Stomach (tissue), 9 donors: Measurements from ENCODE around the gene CBLN4. TPM values are rescaled to one million over a fixed set of nuclear protein-coding genes. Genes with fewer than 3 reads are reported as not detected.

Source experiments
- DNase-seq, 2 donors: peaks; one replicate each; pipeline versions ENCODE4 v3.0.0 to v3.0.0-alpha.2; 2013 to 2019
- H3K27ac ChIP-seq, 5 donors: fragments of 200-600 bp in 4 of 5; sonication (generic) in 4 of 5; one replicate each; pipeline ENCODE4 v1.5.1; 2013 to 2019; ENCODE audit warnings: mild to moderate bottlenecking in 1 of 5, moderate library complexity in 1 of 5
- H3K27me3 ChIP-seq, 3 donors: fragments of 200-600 bp; sonication (generic); one replicate each; pipeline ENCODE4 v1.5.1; 2017 to 2019; ENCODE audit warnings: mixed run types in 1 of 3
- H3K36me3 ChIP-seq, 4 donors: fragments of 200-600 bp; sonication (generic); 1 replicate in 3 of 4; 2 replicates in 1 of 4; pipeline ENCODE4 v1.5.1; 2016 to 2019
- H3K4me1 ChIP-seq, 4 donors: fragments of 200-600 bp; sonication (generic); one replicate each; pipeline ENCODE4 v1.5.1; 2016 to 2019
- H3K4me3 ChIP-seq, 4 donors: fragments of 200-600 bp; sonication (generic) in 3 of 4; one replicate each; pipeline ENCODE4 v1.5.1; 2016 to 2019; ENCODE audit warnings: mild to moderate bottlenecking in 1 of 4
- H3K9me3 ChIP-seq, 4 donors: fragments of 200-600 bp; sonication (generic); one replicate each; pipeline ENCODE4 v1.5.1; 2016 to 2019
- CTCF ChIP-seq, 7 experiments: fragments of 450-650 bp in 4 of 7; fragments of 200-600 bp in 3 of 7; sonication (generic) in 3 of 7; IDR thresholded peaks; one replicate each; pipeline ENCODE4 v1.5.1; 2016 to 2019; ENCODE audit warnings: antibody characterized with exemption in 7 of 7, control low read depth in 2 of 7, mild to moderate bottlenecking in 1 of 7
- EP300 ChIP-seq: sonication (generic); formaldehyde crosslinking; IDR thresholded peaks from one replicate; pipeline ENCODE4 v1.6.1; 2017; ENCODE audit warnings: antibody characterized with exemption
- POLR2A ChIP-seq, 4 donors: fragments of 450-650 bp; IDR thresholded peaks; one replicate each; pipeline ENCODE4 v1.6.1; 2016; ENCODE audit warnings: antibody characterized with exemption in 4 of 4, control low read depth in 2 of 4, mild to moderate bottlenecking in 1 of 4, moderate library complexity in 1 of 4
- POLR2AphosphoS5 ChIP-seq, 3 donors: sonication (generic); formaldehyde crosslinking; IDR thresholded peaks; one replicate each; pipeline ENCODE4 v1.6.1; 2016; ENCODE audit warnings: antibody characterized with exemption in 3 of 3
- WGBS, 5 donors: extraction: QIAGEN DNeasy Blood & Tissue Kit in 3 of 5; methylation state at CpG; one replicate each; pipeline versions ENCODE4 v1.1.5 to v1.1.7; 2013 to 2018; 5-methylcytosine and 5-hydroxymethylcytosine counted together
- intact Hi-C: fragments of 100-400 bp; cut with DNase I; formaldehyde crosslinking; loops from one replicate; pipeline ENCODE4 v1.15.1; 2023; ENCODE audit warnings: low total_unique reads
- polyA plus RNA-seq, 3 donors: library from polyadenylated mRNA; stranded (reverse); fragments of 200-250 nt; gene quantifications; one replicate each; pipeline ENCODE4 v1.2.3, GENCODE V29; 2013
- total RNA-seq, 5 donors: library from RNA; depleted of rRNA; stranded (reverse); fragments of >200 nt; gene quantifications; one replicate each; pipeline versions ENCODE4 v1.1.0 to v1.2.3, GENCODE V29; 2014 to 2016
- donor health status: healthy with polysubstance abuse.
- donor health status: Bipolar disorder and iron deficiency.
- donor health status: healthy.

The CBLN4 gene
- total and polyA plus RNA-seq, 8 donors, result 0.05 to 0.37 TPM; not detected in 6

- intact Hi-C loops, result no loop called here
- WGBS, 5 donors, result 46 to 59% (median 55%) methylated on average over 3 of the region's 3 CpGs
These were observed 12.9 kb upstream of the CBLN4 start for GRCh38 chr20:56018194-56018593.

GRCh38 chr20:56017560-56017959, 12.2 kb upstream of the CBLN4 start:
- H3K4me1 ChIP-seq, result no peaks in the 10 kb centered on the region
- H3K27ac ChIP-seq, result no peak overlapping the region
- H3K27me3 ChIP-seq, result no peaks in the 10 kb centered on the region
- intact Hi-C loops, result no loop called here
- H3K9me3 ChIP-seq, result peaks cover 0 to 13% (median 2%) of the 10 kb centered on the region in 4 donors
- no peaks in the 10 kb centered on the region for H3K36me3 ChIP-seq
- H3K4me3 ChIP-seq, result no peak overlapping the region
- TF ChIP-seq CTCF (IDR thresholded peaks at IDR 0.05) (no peak), POLR2AphosphoS5 (IDR thresholded peaks at IDR 0.05) (no peak), POLR2A (IDR thresholded peaks at IDR 0.05) (no peak), EP300 (no peak)
- DNase-seq, result no peak
- 55 to 66% (median 58%) methylated on average over 2 of the region's 2 CpGs for WGBS, 5 donors

More at GRCh38 chr20:56018194-56018593, 12.9 kb upstream of the CBLN4 start:
- Histone ChIP-seq H3K27ac (no peak overlapping the region), H3K36me3 (no peaks in the 10 kb centered on the region), H3K9me3 (peaks cover 0 to 13% (median 2%) of the 10 kb centered on the region in 4 donors), H3K27me3 (no peaks in the 10 kb centered on the region), H3K4me3 (no peak overlapping the region), H3K4me1 (no peaks in the 10 kb centered on the region)
- no peak for DNase-seq
- no peak for TF ChIP-seq CTCF (IDR thresholded peaks at IDR 0.05)
- no peak for TF ChIP-seq POLR2A (IDR thresholded peaks at IDR 0.05)
- no peak for TF ChIP-seq EP300
- no peak for TF ChIP-seq POLR2AphosphoS5 (IDR thresholded peaks at IDR 0.05)

GRCh38 chr20:56014998-56015397, 9.7 kb upstream of the CBLN4 start:
- TF ChIP-seq CTCF (IDR thresholded peaks at IDR 0.05) (no peak), EP300 (no peak), POLR2AphosphoS5 (IDR thresholded peaks at IDR 0.05) (no peak), POLR2A (IDR thresholded peaks at IDR 0.05) (no peak)
- intact Hi-C loops, result no loop called here
- Histone ChIP-seq H3K4me1 (no peaks in the 10 kb centered on the region), H3K36me3 (no peaks in the 10 kb centered on the region), H3K9me3 (peaks cover 0 to 13% (median 2%) of the 10 kb centered on the region in 4 donors), H3K4me3 (no peak overlapping the region), H3K27me3 (no peaks in the 10 kb centered on the region), H3K27ac (no peak overlapping the region)
- 71 to 86% (median 84%) methylated on average over 5 of the region's 5 CpGs for WGBS, 5 donors
- no peak for DNase-seq

- no peak for DNase-seq
- H3K27ac ChIP-seq, result no peak overlapping the region
- peaks cover 0 to 13% (median 2%) of the 10 kb centered on the region in 4 donors for H3K9me3 ChIP-seq
- no peak overlapping the region for H3K4me3 ChIP-seq
- 63 to 73% (median 70%) methylated on average over 2 of the region's 2 CpGs for WGBS, 5 donors
- H3K36me3 ChIP-seq, result no peaks in the 10 kb centered on the region
- TF ChIP-seq POLR2AphosphoS5 (IDR thresholded peaks at IDR 0.05), result no peak
- TF ChIP-seq POLR2A (IDR thresholded peaks at IDR 0.05), result no peak
- no peak for TF ChIP-seq CTCF (IDR thresholded peaks at IDR 0.05)
- no peak for TF ChIP-seq EP300
- intact Hi-C loops, result no loop called here
- H3K27me3 ChIP-seq, result no peaks in the 10 kb centered on the region
- no peaks in the 10 kb centered on the region for H3K4me1 ChIP-seq
These were observed 8.8 kb upstream of the CBLN4 start for GRCh38 chr20:56014151-56014550.
